ENCODE data around the gene ELMO1. TPM values are rescaled to one million over a fixed set of nuclear protein-coding genes. Genes with fewer than 3 reads are reported as not detected.

Gene ELMO1
- total RNA-seq, 1 donor from 2014 or later, result 60.1 TPM

DNA sequence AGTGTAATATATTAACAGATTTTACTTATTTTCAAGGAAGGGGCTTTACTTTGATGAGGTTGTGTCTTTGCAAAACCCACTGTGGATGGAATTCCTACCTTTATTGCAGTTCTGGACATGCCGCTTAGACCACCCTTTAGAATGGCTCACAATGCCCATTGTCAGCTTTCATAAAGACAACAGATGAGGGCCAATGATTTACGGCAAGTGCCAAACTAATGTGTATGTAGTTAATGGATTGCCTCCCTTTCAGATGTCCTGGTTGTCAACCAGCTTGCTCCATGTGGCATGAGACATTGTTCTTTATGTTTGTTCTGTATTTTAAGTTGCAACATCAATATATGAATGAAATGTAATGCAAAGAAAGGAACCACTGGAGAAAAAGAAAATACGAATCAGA is 35.0 kb upstream of the ELMO1 start:
- TF ChIP-seq, protein P1, sequence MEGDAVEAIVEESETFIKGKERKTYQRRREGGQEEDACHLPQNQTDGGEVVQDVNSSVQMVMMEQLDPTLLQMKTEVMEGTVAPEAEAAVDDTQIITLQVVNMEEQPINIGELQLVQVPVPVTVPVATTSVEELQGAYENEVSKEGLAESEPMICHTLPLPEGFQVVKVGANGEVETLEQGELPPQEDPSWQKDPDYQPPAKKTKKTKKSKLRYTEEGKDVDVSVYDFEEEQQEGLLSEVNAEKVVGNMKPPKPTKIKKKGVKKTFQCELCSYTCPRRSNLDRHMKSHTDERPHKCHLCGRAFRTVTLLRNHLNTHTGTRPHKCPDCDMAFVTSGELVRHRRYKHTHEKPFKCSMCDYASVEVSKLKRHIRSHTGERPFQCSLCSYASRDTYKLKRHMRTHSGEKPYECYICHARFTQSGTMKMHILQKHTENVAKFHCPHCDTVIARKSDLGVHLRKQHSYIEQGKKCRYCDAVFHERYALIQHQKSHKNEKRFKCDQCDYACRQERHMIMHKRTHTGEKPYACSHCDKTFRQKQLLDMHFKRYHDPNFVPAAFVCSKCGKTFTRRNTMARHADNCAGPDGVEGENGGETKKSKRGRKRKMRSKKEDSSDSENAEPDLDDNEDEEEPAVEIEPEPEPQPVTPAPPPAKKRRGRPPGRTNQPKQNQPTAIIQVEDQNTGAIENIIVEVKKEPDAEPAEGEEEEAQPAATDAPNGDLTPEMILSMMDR (IDR thresholded peaks at IDR 0.05), result no peak
- no peak overlapping the region for H3K27ac ChIP-seq
- intact Hi-C loops (cut with DNase I), result no loop called here
- H3K4me3 ChIP-seq, result no peak overlapping the region
- no peaks in the 10 kb centered on the region for H3K9me3 ChIP-seq
- ATAC-seq (no peak), DNase-seq (no peak)
- H3K36me3 ChIP-seq, result no peaks in the 10 kb centered on the region
- H3K4me1 ChIP-seq, result no peaks in the 10 kb centered on the region
- no peaks in the 10 kb centered on the region for H3K27me3 ChIP-seq (ENCODE audit: low read depth)

DNA sequence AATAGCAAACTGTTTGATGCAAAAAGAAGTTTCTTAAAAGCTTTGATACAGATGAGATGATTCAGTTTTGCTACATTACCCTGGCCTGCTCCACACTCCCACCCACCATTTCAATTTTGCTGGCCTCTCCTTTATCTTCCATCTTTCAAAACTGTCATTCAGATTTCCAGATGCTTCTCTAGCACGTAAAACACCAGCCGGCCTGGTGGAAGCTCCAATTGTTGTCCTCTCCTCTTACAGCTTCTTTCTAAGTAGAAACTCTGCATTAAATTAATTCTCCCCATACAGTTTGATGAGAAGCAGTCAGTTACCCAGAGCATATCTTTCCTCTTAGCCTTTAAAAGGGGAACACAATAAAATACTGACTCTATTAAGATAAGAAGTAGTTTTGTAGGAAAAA is 34.3 kb upstream of the ELMO1 start:
- no peaks in the 10 kb centered on the region for H3K36me3 ChIP-seq
- no peak for ATAC-seq
- no peak for DNase-seq
- TF ChIP-seq, protein P1 (IDR thresholded peaks at IDR 0.05), result no peak
- H3K4me1 ChIP-seq, result no peaks in the 10 kb centered on the region
- no peaks in the 10 kb centered on the region for H3K9me3 ChIP-seq
- intact Hi-C loops (cut with DNase I), result no loop called here
- no peaks in the 10 kb centered on the region for H3K27me3 ChIP-seq (ENCODE audit: low read depth)
- H3K4me3 ChIP-seq, result no peak overlapping the region
- no peak overlapping the region for H3K27ac ChIP-seq

DNA sequence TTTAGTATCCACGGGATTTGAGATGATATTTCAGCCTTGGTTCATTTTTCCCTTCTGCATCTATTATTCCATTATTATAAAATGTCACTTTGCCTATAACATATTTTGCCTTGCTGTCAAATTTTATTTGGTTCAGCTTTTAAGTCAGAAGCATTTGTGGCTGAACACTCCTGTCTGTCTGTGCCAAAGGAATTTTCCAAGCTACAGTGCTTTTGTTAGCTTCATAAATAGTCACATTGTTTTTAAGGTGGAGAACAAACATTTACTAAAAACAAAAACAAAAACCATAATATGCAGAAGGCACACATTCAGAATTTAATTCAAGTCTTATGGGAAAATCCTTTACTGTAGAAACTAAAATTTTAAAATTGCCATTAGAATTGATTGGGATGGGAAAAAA is 33.8 kb upstream of the ELMO1 start:
- Histone ChIP-seq H3K27ac (no peak overlapping the region), H3K4me3 (no peak overlapping the region), H3K4me1 (no peaks in the 10 kb centered on the region), H3K27me3 (ENCODE audit: low read depth) (no peaks in the 10 kb centered on the region), H3K36me3 (no peaks in the 10 kb centered on the region), H3K9me3 (no peaks in the 10 kb centered on the region)
- DNase-seq (no peak), ATAC-seq (no peak)
- intact Hi-C loops (cut with DNase I), result no loop called here
- TF ChIP-seq, protein P1 (IDR thresholded peaks at IDR 0.05), result no peak

DNA sequence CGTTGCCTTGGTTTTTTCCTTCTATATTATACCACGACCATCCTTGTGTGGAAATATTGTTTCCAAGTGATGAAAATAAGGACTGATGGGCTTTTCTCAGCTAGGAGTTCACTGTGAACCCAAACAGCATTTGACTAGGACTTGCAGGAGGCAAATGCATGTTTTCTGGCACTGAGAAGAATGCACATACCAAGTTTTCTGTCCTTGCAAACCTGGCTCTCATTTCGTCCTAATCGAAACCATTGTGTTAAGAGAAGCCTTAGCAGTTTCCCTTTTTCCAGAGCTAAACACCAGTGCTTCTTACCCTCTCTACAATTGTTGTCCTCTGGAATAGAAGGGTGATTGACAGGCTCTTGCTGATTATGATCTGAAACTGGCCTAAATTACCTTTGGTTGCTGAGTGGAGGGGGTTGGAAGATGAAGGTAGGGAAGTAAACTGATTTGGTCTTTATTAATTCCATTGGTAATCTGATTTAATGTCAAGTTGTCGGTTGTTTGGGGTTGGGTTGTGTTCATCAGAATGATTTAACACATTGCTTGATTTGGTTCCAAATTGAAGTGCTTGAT is 33.1 kb upstream of the ELMO1 start:
- intact Hi-C loops (cut with DNase I), result no loop called here
- H3K36me3 ChIP-seq, result no peaks in the 10 kb centered on the region
- ATAC-seq (no peak), DNase-seq (no peak)
- no peak overlapping the region for H3K4me3 ChIP-seq
- H3K27me3 ChIP-seq (ENCODE audit: low read depth), result no peaks in the 10 kb centered on the region
- TF ChIP-seq, protein P1 (IDR thresholded peaks at IDR 0.05), result no peak
- no peak overlapping the region for H3K27ac ChIP-seq
- no peaks in the 10 kb centered on the region for H3K4me1 ChIP-seq
- H3K9me3 ChIP-seq, result no peaks in the 10 kb centered on the region

DNA sequence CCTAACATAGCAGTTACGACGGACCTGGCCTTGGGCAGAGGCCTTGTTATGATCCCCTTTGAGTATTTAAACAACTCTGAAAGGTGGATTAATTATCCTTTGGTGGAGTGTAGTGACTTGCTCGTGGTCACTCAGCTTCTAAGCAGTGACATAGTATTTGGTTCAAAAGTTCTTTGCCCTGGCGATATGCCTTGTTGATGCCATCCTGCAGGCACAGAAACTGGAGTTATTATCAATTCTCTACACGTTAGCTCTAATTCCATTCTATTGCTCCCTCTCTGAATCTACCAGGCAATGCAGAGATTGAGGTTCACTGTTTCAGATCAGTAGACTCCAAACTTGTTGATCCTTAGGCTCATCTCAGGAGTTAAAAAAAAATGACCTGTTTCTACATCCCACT is 32.5 kb upstream of the ELMO1 start:
- no peaks in the 10 kb centered on the region for H3K36me3 ChIP-seq
- H3K4me3 ChIP-seq, result no peak overlapping the region
- ATAC-seq, result no peak
- H3K4me1 ChIP-seq, result no peaks in the 10 kb centered on the region
- intact Hi-C loops (cut with DNase I), result no loop called here
- H3K27me3 ChIP-seq (ENCODE audit: low read depth), result no peaks in the 10 kb centered on the region
- TF ChIP-seq, protein P1 (IDR thresholded peaks at IDR 0.05), result no peak
- no peaks in the 10 kb centered on the region for H3K9me3 ChIP-seq
- DNase-seq, result no peak
- no peak overlapping the region for H3K27ac ChIP-seq

Measured in lower lobe of right lung (tissue), 2 donors.